Measurements from ENCODE around the gene ECT2L.

ECT2L gene

GRCh38 chr6:138943089-138943625 lies 147.3 kb downstream of the ECT2L start:
- no peak for DNase-seq

- DNase-seq = no peak
Observed at GRCh38 chr6:138944412-138944811, 148.5 kb downstream of the ECT2L start.

- no peak for DNase-seq
Observed at GRCh38 chr6:138945354-138945753, 149.5 kb downstream of the ECT2L start.

DNA sequence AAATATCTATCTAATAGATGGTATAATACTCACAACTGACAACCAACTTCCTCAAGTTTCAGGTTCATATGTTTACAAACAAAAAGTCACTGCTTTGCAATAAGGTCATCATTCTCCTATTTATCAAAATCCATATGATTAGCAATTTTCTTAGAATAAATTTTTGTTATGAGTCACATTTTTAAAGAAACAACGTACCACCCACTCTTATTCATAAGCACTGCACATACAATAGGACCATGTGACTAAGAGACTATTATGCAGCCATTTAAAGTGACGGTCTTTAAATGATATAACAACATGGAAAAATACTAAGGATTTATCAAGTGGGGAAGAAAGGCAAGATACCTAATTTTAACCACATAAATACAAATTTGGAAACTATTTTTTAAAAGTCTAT lies 152.1 kb downstream of the ECT2L start:
- no peak for DNase-seq

GRCh38 chr6:138948546-138949179 lies 152.8 kb downstream of the ECT2L start:
- no peak for DNase-seq

GRCh38 chr6:138953451-138953850 lies 157.6 kb downstream of the ECT2L start:
- DNase-seq = no peak
